Epithelial cell of esophagus (primary cell): Measurements from ENCODE around the gene TMEM30A.

Experiments
- DNase-seq: peaks from one replicate; pipeline ENCODE4 v3.0.0; 2010; ENCODE audit warnings: low read depth
- H3K4me3 ChIP-seq: 2 replicates; pipeline ENCODE4 v1.5.1; 2011; ENCODE audit warnings: mild to moderate bottlenecking, low read length, control low read depth
- CTCF ChIP-seq: IDR thresholded peaks from 2 replicates; pipeline ENCODE4 v1.5.1; 2011; ENCODE audit warnings: low read depth, mild to moderate bottlenecking, low read length, control low read depth, inconsistent platforms; ENCODE audit not compliant: insufficient read depth; ENCODE audit errors: missing control alignments

The TMEM30A gene

GRCh38 chr6:75302280-75302679 lies 17.7 kb upstream of the TMEM30A start:
- TF ChIP-seq CTCF = no peak
- no peak overlapping the region for H3K4me3 ChIP-seq
- DNase-seq = no peak

- no peak for TF ChIP-seq CTCF
- no peak for DNase-seq
Observed at GRCh38 chr6:75301537-75301936, 16.9 kb upstream of the TMEM30A start.

GRCh38 chr6:75301088-75301487 lies 16.5 kb upstream of the TMEM30A start:
- no peak overlapping the region for H3K4me3 ChIP-seq
- no peak for TF ChIP-seq CTCF

More at GRCh38 chr6:75301537-75301936, 16.9 kb upstream of the TMEM30A start:
- no peak overlapping the region for H3K4me3 ChIP-seq

GRCh38 chr6:75300531-75300855 lies 15.9 kb upstream of the TMEM30A start:
- no peak for DNase-seq
- TF ChIP-seq CTCF = no peak
- H3K4me3 ChIP-seq = no peak overlapping the region

More at GRCh38 chr6:75301088-75301487, 16.5 kb upstream of the TMEM30A start:
- no peak for DNase-seq

GRCh38 chr6:75299801-75300530 lies 15.4 kb upstream of the TMEM30A start:
- no peak overlapping the region for H3K4me3 ChIP-seq
- no peak for TF ChIP-seq CTCF
- no peak for DNase-seq

GRCh38 chr6:75296811-75297779 lies 12.5 kb upstream of the TMEM30A start:
- peak; percentile 70 for DNase-seq
- no peak overlapping the region for H3K4me3 ChIP-seq
- TF ChIP-seq CTCF = peak; percentile 61

- H3K4me3 ChIP-seq = no peak overlapping the region
- DNase-seq = no peak
Observed at GRCh38 chr6:75292555-75292954, 8.0 kb upstream of the TMEM30A start.

More at GRCh38 chr6:75292555-75292954, 8.0 kb upstream of the TMEM30A start:
- TF ChIP-seq CTCF = no peak
